ENCODE data around the gene HAAO.

The HAAO gene

GRCh38 chr2:42792087-42792582 is 248 bp downstream of the HAAO start:
- no peak for DNase-seq

GRCh38 chr2:42791606-42792005 is 777 bp downstream of the HAAO start:
- no peak for DNase-seq

GRCh38 chr2:42789751-42790150 is 2.6 kb downstream of the HAAO start:
- DNase-seq = no peak

GRCh38 chr2:42788882-42789281 is 3.5 kb downstream of the HAAO start:
- no peak for DNase-seq

- no peak for DNase-seq
Measured at GRCh38 chr2:42788478-42788793, 3.9 kb downstream of the HAAO start.

- DNase-seq = no peak
Measured at GRCh38 chr2:42787788-42788477, 4.5 kb downstream of the HAAO start.

GRCh38 chr2:42787424-42787787 is 5.0 kb downstream of the HAAO start:
- DNase-seq = no peak

GRCh38 chr2:42786561-42787345 is 5.6 kb downstream of the HAAO start:
- DNase-seq = no peak

GRCh38 chr2:42784204-42784880 is 8.0 kb downstream of the HAAO start:
- no peak for DNase-seq

GRCh38 chr2:42783511-42783910 is 8.9 kb downstream of the HAAO start:
- no peak for DNase-seq

- DNase-seq = no peak
Measured at GRCh38 chr2:42781181-42781580, 11.2 kb downstream of the HAAO start.

- DNase-seq = no peak
Measured at GRCh38 chr2:42777883-42778805, 14.2 kb downstream of the HAAO start.

GRCh38 chr2:42775810-42776209 is 16.6 kb downstream of the HAAO start:
- DNase-seq = no peak

GRCh38 chr2:42775186-42775585 is 17.2 kb downstream of the HAAO start:
- DNase-seq = no peak

- no peak for DNase-seq
Measured at GRCh38 chr2:42771546-42772153, 20.7 kb downstream of the HAAO start.

GRCh38 chr2:42770288-42771131 is 21.9 kb downstream of the HAAO start:
- DNase-seq = no peak

GRCh38 chr2:42769583-42770287 is 22.6 kb downstream of the HAAO start:
- no peak for DNase-seq

- no peak for DNase-seq
Measured at GRCh38 chr2:42768706-42769256, 23.6 kb downstream of the HAAO start.

- no peak for DNase-seq
Measured at GRCh38 chr2:42767899-42768705, 24.3 kb downstream of the HAAO start.
